Nasal cavity respiratory epithelium epithelial cell of viscerocranial mucosa (primary cell): ENCODE data around the gene KLHL3. TPM values are rescaled to one million over a fixed set of nuclear protein-coding genes. Genes with fewer than 3 reads are reported as not detected.

ENCODE experiments used
- total RNA-seq: library from RNA; depleted of rRNA; stranded (reverse); fragments of >200 nt; gene quantifications from 2 replicates; pipeline ENCODE4 v1.2.3, GENCODE V29; 2014

The KLHL3 gene, protein sequence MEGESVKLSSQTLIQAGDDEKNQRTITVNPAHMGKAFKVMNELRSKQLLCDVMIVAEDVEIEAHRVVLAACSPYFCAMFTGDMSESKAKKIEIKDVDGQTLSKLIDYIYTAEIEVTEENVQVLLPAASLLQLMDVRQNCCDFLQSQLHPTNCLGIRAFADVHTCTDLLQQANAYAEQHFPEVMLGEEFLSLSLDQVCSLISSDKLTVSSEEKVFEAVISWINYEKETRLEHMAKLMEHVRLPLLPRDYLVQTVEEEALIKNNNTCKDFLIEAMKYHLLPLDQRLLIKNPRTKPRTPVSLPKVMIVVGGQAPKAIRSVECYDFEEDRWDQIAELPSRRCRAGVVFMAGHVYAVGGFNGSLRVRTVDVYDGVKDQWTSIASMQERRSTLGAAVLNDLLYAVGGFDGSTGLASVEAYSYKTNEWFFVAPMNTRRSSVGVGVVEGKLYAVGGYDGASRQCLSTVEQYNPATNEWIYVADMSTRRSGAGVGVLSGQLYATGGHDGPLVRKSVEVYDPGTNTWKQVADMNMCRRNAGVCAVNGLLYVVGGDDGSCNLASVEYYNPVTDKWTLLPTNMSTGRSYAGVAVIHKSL
- total RNA-seq: 1.7 and 2.9 TPM in 2 replicates

DNA sequence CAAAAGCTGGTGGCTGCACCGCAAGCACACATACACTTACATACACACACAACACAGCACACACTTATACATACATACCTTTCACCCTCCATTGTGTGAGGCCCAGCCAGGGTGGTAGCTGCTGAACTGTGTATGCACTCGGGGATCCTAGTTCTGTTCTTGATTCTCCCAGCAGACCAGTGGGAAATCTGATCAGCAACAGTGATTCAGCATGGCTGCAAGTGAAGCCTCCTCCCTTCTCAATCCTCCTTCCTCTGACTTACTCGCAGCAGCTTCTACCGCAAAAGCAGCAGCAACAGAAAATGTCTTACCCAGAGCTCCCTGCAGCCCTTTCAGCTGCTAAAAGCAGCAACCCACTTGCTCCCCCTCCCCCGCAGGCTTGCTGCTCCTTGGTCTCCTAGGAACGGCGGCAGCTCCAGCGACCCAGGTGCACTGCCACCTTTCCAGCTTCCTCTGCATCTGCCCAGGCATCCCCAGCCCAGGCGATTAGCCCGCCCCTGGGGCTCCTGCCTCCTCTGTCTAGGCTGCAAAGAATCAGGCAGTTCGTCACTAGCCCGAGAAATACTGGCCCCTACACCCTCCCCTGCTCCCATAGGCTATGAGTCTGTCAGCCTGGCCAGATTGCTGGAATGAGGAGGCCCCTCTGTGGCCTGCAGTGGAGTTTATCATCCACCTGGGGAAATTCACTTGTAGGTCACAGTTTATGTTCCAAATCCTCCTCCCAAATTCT lies at the start of gene KLHL3:
Gene KLHL3 (minus strand): TSS at position 535 of the 730 bp plus-strand sequence. CDS start 443 bp downstream, at position 92.

DNA sequence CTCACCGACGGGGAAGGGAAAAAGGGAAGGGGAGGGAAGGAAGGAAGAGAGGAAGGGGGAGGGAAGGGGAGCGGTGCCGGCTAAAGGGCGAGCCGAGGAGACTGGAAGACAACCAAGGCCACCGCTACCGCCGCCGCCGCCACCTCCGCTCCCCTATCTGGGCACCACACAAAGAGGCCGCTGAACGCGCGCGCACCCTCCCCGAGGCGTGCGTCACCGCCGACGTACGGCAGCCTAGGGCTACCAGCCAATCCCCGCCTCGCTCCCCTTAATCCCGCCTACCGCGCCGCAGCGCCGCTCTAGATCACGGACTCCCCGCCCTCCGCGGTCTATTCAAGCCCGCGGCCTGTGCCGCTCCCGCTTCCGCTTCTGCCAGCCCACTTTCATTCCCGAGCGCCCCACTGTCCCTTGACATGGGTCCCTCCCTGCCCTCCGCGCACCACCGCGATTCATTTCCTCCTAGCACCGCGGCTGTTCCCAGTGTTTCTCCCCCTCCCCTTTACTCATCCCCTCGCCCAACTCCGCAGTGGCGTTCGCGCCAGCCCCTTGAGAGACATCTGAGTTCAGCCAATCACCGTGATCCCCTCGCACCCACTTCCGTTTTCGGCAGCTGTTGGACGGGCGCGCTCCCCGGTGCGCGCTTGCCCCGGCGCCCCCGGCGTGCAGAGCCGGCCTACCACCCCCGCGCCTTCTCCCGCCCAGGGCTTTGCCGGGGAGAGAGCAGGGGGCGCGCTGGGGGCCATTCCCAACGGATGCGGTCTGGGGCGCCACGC lies 18.5 kb upstream of the KLHL3 start, which contains the start of gene HNRNPA0:
Gene HNRNPA0 (minus strand): TSS at position 176 of the 773 bp plus-strand sequence. CDS start 297 bp downstream, outside the sequence.

Other genes starting within 250 kb of the KLHL3 start
- 1.0 and 53.3 TPM in 2 replicates for gene SPOCK1, start 236.8 kb downstream of the KLHL3 start, total RNA-seq
- gene HNRNPA0, start 18.3 kb upstream of the KLHL3 start, total RNA-seq: 16.6 and 16.7 TPM in 2 replicates
- gene MYOT, start 131.8 kb upstream of the KLHL3 start, total RNA-seq: not detected in 2 replicates
- gene PKD2L2, start 153.4 kb upstream of the KLHL3 start, total RNA-seq: not detected in 2 replicates